ENCODE measurements around the gene FANCE.

The FANCE gene, protein sequence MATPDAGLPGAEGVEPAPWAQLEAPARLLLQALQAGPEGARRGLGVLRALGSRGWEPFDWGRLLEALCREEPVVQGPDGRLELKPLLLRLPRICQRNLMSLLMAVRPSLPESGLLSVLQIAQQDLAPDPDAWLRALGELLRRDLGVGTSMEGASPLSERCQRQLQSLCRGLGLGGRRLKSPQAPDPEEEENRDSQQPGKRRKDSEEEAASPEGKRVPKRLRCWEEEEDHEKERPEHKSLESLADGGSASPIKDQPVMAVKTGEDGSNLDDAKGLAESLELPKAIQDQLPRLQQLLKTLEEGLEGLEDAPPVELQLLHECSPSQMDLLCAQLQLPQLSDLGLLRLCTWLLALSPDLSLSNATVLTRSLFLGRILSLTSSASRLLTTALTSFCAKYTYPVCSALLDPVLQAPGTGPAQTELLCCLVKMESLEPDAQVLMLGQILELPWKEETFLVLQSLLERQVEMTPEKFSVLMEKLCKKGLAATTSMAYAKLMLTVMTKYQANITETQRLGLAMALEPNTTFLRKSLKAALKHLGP
- 4.7 to 32.1 (median 21.1) reads per million in 9 experiments for total RNA-seq

DNA sequence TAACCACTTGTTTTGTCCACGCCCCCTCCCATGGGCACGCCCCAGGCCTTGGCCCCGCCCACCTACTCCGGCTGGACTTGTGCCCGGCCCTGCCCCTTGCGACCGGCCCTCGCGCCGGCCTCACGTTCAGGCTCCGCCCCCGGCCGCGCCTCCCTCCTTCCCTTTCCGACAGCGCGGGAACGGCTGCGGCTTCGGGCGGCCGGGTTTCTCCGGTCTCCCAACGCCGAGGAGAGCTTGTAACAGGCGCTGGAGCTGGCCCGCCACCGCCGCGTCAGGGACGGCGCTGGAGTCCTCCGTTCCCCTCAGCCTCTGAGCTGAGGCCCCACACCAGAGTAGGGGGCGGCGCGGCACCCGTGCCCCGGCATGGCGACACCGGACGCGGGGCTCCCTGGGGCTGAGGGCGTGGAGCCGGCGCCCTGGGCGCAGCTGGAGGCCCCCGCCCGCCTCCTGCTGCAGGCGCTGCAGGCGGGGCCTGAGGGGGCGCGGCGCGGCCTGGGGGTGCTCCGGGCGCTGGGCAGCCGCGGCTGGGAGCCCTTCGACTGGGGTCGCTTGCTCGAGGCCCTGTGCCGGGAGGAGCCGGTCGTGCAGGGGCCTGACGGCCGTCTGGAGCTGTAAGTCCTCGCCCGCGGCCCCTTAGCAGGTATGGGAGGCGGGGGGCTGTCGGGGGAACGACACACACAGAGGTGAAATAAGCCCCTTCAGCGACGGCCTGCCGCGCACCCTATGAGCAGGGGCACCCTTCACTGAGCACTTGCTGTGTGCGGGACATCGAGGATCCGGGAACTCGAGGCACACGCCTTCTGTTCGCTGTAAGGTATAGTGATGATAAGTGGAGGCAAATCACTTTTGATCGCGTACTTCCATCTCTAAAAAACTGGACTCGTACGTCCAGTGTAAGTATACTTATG lies at the start of gene FANCE:
Gene FANCE, plus strand, starts transcription at position 156 of the 908 bp plus-strand sequence. Its CDS starts 208 bp downstream, at position 364.
- H3K27ac Mint-ChIP-seq, result peak within 1 kb of the TSS; percentile 60 to 65
- no peaks in the 10 kb centered on the region for H3K9me3 Mint-ChIP-seq
- peak; percentile 84 to 88 (median 87) for DNase-seq
- H3K4me3 Mint-ChIP-seq, result peak within 1 kb of the TSS; percentile 83 to 86
- no peaks in the 10 kb centered on the region for H3K27me3 Mint-ChIP-seq
- H3K36me3 Mint-ChIP-seq (ENCODE audit: insufficient read depth), result peaks cover 4% of the 10 kb centered on the region
- ATAC-seq (replicated peaks), result peak; percentile 78
- peaks cover 27 to 30% of the 10 kb centered on the region in 2 donors for H3K4me1 Mint-ChIP-seq (ENCODE audit: low read depth in 2 of 2)

DNA sequence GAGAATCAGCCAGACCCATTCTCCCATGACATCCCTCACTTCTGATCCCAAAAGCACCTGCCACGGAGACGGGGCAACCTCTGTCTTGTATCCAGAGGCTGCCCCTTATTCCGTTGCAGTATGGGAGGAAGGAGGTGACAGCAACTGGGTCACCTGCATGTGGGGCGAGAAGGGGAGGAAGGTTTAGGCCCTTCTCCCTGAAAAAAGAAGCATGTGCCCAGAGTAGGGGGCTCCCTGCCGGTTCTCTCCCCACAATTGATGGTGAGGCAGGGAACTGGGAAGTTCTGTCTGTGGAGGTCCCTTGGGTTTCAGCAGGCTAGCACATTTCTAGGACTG lies 49.3 kb upstream of the FANCE start:
- DNase-seq, result no peak
- Mint-ChIP-seq H3K9me3 (no peaks in the 10 kb centered on the region), H3K27ac (peak overlapping the region; percentile 42 to 85), H3K27me3 (no peaks in the 10 kb centered on the region), H3K4me3 (no peak overlapping the region), H3K4me1 (ENCODE audit: low read depth in 2 of 2) (peaks cover 21 to 28% of the 10 kb centered on the region in 2 donors), H3K36me3 (ENCODE audit: insufficient read depth) (no peaks in the 10 kb centered on the region)
- ATAC-seq (replicated peaks), result no peak

DNA sequence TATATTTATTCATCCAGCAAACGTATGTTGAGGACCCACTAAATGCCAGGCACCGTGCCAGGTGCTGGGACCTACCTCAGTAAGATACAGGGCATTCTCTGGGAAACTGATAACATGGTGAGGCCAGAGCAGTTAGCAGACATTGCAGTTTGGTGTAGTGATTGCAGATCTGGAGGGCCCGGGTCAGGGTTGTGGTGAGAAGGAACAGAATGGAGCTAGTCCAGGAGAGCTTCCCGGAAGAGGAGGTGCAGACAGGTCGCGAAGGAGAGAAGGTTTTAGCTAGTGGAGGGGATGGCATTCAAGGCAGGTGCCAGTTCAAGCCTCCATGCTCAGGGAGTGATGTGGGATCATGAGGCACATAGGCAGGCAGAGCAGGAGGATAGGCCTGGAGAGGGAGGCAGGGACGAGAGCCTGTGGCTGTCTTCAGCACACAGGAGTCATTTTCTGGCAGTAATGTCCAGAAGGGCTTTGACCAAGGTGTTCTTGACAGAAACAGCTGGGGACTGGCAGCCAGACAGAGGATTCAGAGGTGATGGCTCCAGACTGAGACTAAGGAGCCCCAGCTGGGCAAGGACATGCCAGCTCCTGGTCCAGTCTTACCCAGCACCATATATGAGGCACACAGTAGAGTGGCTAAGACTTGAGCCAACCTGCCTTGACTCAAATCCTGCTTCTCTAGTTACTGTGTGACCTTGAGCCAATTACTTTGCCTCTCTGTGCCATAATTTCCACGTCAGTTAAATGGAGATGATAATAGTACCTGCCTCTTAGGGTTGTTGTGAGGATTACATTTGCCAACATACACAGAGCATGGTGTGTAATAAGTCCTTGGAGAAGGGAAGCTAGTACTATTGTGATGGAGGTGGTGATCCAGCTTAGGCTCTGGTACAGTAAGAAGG lies 48.3 kb upstream of the FANCE start:
- DNase-seq (no peak), ATAC-seq (replicated peaks) (no peak)
- Mint-ChIP-seq H3K4me1 (ENCODE audit: low read depth in 2 of 2) (peaks cover 27 to 28% of the 10 kb centered on the region in 2 donors), H3K27ac (peak overlapping the region; percentile 42 to 65), H3K27me3 (no peaks in the 10 kb centered on the region), H3K4me3 (no peak overlapping the region), H3K9me3 (no peaks in the 10 kb centered on the region), H3K36me3 (ENCODE audit: insufficient read depth) (no peaks in the 10 kb centered on the region)

DNA sequence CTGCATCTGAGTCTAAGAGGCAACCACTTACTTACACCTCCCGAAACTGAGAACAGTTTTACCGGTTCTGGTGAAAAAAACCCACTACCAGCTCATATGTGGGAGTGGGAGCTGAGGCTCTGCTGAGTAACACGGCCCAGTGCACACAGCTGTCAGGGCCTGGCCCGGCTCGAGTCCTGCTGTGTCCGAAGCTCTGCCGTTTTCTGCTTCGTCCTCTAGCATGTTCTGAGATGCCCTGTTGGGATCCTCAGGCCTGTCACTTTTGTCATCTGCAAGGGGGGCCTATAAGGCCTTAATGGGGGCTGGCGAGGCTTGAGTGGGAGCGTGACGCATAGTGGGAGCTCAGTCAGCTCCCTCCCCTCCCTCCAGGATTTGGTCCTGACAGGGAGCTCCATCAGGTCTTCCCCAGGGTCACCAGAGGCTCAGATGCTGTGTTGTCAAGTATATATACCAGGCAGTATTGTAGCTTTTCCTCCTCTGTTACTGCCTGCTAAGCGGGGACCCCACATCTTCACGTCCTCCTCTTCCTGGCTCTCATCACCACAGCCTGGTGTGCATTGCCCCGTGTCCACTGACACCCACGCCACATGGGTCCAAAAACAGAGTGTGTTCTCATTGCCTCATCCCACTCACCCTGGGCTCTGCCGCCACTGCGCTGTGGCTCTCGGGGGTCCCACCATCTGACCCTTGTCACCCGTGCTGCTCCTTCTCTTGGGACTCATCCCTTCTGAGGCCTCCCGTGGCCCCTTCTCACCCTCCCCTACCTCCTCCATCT lies 45.2 kb upstream of the FANCE start:
- Mint-ChIP-seq H3K4me1 (ENCODE audit: low read depth in 2 of 2) (peaks cover 24 to 27% of the 10 kb centered on the region in 2 donors), H3K36me3 (ENCODE audit: insufficient read depth) (no peaks in the 10 kb centered on the region), H3K4me3 (no peak overlapping the region), H3K9me3 (no peaks in the 10 kb centered on the region), H3K27me3 (no peaks in the 10 kb centered on the region), H3K27ac (peak overlapping the region in 1 of 2 donors; percentile 63)
- ATAC-seq (replicated peaks) (no peak), DNase-seq (no peak)

DNA sequence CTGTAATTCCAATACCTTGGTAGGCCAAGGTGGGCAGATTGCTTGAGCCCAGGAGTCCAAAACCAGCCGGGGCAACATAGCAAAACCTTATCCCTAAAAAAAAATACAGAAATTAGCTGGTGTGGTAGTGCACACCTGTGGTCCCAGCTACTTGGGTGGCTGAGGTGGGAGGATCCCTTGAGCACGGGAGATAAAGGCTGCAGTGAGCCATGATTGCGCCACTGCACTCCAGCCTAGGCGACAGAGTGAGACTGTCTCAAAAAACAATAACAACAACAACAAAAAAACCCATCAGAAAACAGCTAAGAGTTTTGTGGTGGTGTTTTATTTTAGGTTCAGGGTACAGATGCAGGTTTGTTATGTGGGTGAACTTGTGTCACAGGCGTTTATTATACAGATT lies 42.9 kb upstream of the FANCE start:
- Mint-ChIP-seq H3K4me3 (no peak overlapping the region), H3K36me3 (ENCODE audit: insufficient read depth) (peaks cover 10% of the 10 kb centered on the region), H3K27ac (peak overlapping the region in 1 of 2 donors; percentile 26), H3K4me1 (ENCODE audit: low read depth in 2 of 2) (peaks cover 11 to 20% of the 10 kb centered on the region in 2 donors), H3K9me3 (no peaks in the 10 kb centered on the region), H3K27me3 (no peaks in the 10 kb centered on the region)
- DNase-seq (no peak), ATAC-seq (replicated peaks) (no peak)

DNA sequence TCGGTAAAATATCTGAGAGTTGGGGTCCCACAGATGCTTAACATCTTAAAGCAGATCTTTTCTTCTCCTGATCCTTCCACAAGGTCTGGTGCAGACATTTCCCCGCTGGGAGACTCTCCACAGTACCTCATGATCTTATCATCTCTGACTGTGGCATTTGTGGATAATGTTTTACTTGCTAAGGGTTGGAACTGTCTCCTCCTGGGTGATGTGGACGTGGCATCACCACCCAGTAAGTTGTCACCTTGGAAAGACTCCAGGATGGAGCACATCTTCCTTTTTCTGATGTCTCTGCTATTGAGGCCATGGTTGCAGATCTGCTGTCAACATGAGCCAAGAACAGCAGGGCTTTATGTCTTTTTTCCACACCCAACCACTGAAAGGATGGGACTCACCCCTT lies 42.0 kb upstream of the FANCE start:
- peak overlapping the region; percentile 36 to 40 for H3K4me3 Mint-ChIP-seq
- DNase-seq (no peak), ATAC-seq (replicated peaks) (no peak)
- no peaks in the 10 kb centered on the region for H3K9me3 Mint-ChIP-seq
- no peaks in the 10 kb centered on the region for H3K27me3 Mint-ChIP-seq
- H3K27ac Mint-ChIP-seq, result peak overlapping the region; percentile 42 to 59
- H3K36me3 Mint-ChIP-seq (ENCODE audit: insufficient read depth), result peaks cover 13% of the 10 kb centered on the region
- peaks cover 11 to 25% of the 10 kb centered on the region in 2 donors for H3K4me1 Mint-ChIP-seq (ENCODE audit: low read depth in 2 of 2)

DNA sequence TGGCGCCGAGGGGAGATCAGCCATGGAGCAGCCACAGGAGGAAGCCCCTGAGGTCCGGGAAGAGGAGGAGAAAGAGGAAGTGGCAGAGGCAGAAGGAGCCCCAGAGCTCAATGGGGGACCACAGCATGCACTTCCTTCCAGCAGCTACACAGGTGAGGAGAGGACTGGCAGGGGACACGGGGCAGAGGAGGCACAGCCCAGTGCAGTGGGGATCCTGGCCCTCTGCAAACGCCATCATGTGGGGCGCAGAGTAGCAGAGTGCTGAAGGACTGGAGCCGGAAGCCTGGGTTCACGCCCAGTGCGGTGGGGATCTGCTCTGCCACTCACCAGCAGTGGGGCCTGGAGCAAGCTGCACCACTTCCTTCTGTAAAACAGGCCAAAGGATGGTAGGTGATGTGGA lies 41.1 kb upstream of the FANCE start:
- ATAC-seq (replicated peaks), result peak; percentile 86
- peak overlapping the region; percentile 36 to 40 for H3K4me3 Mint-ChIP-seq
- peak in 1 of 3 experiments; percentile 9 for DNase-seq
- H3K9me3 Mint-ChIP-seq, result no peaks in the 10 kb centered on the region
- peaks cover 21% of the 10 kb centered on the region for H3K36me3 Mint-ChIP-seq (ENCODE audit: insufficient read depth)
- H3K27ac Mint-ChIP-seq, result peak overlapping the region; percentile 42 to 59
- H3K4me1 Mint-ChIP-seq (ENCODE audit: low read depth in 2 of 2), result peaks cover 14 to 28% of the 10 kb centered on the region in 2 donors
- H3K27me3 Mint-ChIP-seq, result no peaks in the 10 kb centered on the region

DNA sequence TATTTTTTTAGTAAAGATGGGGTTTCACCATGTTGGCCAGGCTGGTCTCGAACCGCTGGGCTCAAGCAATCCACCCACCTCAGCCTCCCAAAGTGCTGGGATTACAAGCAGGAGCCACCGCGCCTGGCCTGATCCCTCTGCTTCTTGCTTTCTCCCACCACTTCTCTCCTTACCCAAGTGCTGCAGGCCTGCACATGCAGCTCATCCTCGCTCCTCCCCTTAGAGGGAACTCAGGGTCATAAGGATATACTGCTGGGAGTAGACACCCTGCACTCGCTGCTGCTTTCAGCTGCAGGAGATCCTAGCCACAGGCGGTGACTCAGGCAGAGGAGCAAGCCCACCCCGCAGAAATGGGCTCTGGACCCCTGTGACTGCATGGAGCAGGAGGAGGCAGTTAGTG lies 40.0 kb upstream of the FANCE start:
- no peaks in the 10 kb centered on the region for H3K9me3 Mint-ChIP-seq
- H3K27me3 Mint-ChIP-seq, result no peaks in the 10 kb centered on the region
- peaks cover 27% of the 10 kb centered on the region for H3K36me3 Mint-ChIP-seq (ENCODE audit: insufficient read depth)

DNA sequence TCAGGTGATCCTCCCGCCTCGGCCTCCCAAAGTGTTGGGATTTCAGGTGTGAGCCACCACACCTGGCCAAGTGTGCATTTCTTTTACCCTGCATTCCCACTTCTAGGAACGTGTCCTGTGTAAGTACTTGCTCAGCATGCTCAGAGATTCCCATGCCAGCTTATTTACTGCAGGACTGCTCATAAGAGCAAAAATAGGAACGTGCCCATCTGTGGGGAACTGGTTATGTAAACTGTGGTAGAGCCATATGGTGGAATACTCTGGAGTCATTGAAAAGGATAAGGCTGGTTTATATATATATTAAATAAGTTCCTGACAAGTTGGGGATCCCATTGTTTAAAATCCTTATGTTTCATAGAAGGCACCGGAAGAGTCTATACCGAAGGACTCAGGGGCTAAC lies 38.2 kb upstream of the FANCE start:
- peaks cover 30% of the 10 kb centered on the region for H3K36me3 Mint-ChIP-seq (ENCODE audit: insufficient read depth)
- ATAC-seq (replicated peaks), result no peak
- peak overlapping the region in 1 of 2 donors; percentile 46 for H3K27ac Mint-ChIP-seq
- no peaks in the 10 kb centered on the region for H3K27me3 Mint-ChIP-seq
- no peaks in the 10 kb centered on the region for H3K9me3 Mint-ChIP-seq
- peaks cover 20 to 36% of the 10 kb centered on the region in 2 donors for H3K4me1 Mint-ChIP-seq (ENCODE audit: low read depth in 2 of 2)
- DNase-seq, result no peak
- no peak overlapping the region for H3K4me3 Mint-ChIP-seq

More for the DNA sequence above, 40.0 kb upstream of the FANCE start:
- DNase-seq (no peak), ATAC-seq (replicated peaks) (no peak)
- Mint-ChIP-seq H3K4me1 (ENCODE audit: low read depth in 2 of 2) (peaks cover 14 to 27% of the 10 kb centered on the region in 2 donors), H3K27ac (peak overlapping the region in 1 of 2 donors; percentile 59), H3K4me3 (no peak overlapping the region)

DNA sequence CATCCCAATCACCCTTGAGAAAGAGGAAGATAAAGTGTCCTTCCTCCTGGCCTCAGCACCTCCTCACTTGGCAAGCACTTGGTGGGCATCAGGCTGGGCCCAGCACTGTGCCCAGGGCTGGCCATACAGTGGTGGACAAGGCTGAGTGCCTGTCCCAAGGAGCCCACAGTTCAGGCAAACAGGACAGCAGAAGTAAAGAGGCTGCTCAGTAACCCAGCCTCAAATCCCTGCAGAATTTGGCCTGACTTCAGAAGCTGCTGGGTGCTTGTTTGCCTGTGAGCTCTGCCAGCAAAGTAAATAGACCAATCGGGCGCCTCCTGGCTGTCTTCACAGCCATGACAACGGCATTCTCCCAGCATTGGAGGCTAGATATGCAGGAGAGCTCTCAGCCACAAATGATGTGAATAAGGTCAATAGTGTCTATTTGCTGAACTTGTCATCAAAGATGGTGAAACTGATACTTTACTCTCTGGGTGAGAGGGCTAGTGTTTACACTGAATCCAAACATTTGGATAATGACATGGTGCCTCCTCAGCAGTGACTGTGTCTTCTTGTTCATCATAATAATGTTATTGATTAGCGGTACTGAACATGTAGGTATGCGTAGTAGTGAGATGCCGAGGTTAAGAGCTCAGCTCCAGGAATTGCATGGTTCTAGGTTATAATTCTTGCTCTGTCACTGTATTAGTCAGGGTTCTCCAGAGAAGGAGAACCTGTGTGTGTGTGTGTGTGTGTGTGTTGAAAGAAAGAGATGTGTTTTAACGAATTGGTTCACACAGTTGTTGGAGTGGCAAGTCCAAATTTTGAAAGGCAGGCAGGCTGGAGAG lies 36.9 kb upstream of the FANCE start:
- ATAC-seq (replicated peaks), result peak; percentile 36
- peak in 1 of 3 experiments; percentile 16 for DNase-seq
- peak overlapping the region in 1 of 2 donors; percentile 15 for H3K27ac Mint-ChIP-seq
- H3K27me3 Mint-ChIP-seq, result no peaks in the 10 kb centered on the region
- H3K36me3 Mint-ChIP-seq (ENCODE audit: insufficient read depth), result peaks cover 30% of the 10 kb centered on the region
- no peaks in the 10 kb centered on the region for H3K9me3 Mint-ChIP-seq
- peaks cover 20 to 33% of the 10 kb centered on the region in 2 donors for H3K4me1 Mint-ChIP-seq (ENCODE audit: low read depth in 2 of 2)
- no peak overlapping the region for H3K4me3 Mint-ChIP-seq

DNA sequence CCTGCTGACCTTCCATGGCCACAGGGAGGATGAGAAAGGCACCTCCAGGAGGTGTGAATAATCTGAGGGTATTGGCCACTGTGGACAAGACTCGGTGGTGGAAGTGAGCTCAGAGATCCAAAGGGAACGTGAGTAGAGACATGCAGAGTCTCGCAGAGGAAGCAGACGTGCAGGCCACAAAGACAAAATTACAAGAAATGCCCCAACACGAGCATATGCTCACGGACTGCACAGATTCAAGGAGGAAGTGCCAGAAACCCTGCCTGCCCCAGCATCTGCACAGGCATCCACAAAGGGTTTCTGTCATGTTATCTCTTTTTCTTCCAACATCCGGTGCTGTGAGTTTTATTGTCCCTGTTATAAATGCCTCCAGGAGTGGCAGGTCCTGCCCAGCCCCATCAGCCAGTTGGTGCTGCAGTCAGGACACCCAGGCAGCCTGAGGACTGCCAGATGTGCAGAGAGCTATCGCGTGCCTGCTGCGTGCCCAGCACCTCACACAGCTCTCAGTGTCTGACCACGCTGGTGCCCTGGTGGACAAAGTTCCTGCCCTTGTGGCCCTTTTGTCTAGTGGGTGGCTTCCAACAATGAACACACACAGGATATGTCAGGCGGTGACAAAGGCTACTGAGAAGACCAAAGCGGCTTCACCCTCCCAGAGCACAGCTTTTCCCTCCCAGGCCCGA lies 34.0 kb upstream of the FANCE start:
- Mint-ChIP-seq H3K9me3 (no peaks in the 10 kb centered on the region), H3K36me3 (ENCODE audit: insufficient read depth) (peaks cover 44% of the 10 kb centered on the region), H3K27ac (peak overlapping the region; percentile 38 to 77), H3K27me3 (no peaks in the 10 kb centered on the region), H3K4me3 (no peak overlapping the region), H3K4me1 (ENCODE audit: low read depth in 2 of 2) (peaks cover 15 to 22% of the 10 kb centered on the region in 2 donors)
- ATAC-seq (replicated peaks), result no peak
- no peak for DNase-seq
